H1 (cell line): ENCODE data around the gene CHPF. TPM values are rescaled to one million over a fixed set of nuclear protein-coding genes. Genes with fewer than 3 reads are reported as not detected.

Source experiments
- CTCF ChIA-PET: fragments of 300-600 bp; sonication (Branson Sonifier 250); formaldehyde crosslinking; loops from one replicate; lab custom pipeline; 2021; ENCODE audit not compliant: partially characterized antibody; lab: Charles Lee
- POLR2A ChIA-PET: fragments of 300-600 bp; sonication (Branson Sonifier 250); formaldehyde crosslinking; loops from one replicate; lab custom pipeline; 2021; ENCODE audit warnings: inconsistent platforms; ENCODE audit not compliant: partially characterized antibody; lab: Charles Lee
- DNase-seq, 2 experiments: peaks; one replicate each; pipeline versions ENCODE4 v3.0.0 to v3.0.0-alpha.2; 2010 to 2022; ENCODE audit warnings: low spot score in 2 of 2, low read depth in 1 of 2, mixed read lengths in 1 of 2
- FAIRE-seq: peaks from 2 replicates; lab custom pipeline; 2011; peaks lifted over from hg19 to GRCh38; lab: Jason Lieb, UNC
- H2AFZ ChIP-seq: 2 replicates; pipeline ENCODE4 v1.8.1; 2012; ENCODE audit warnings: low read length, inconsistent platforms
- H2AK5ac ChIP-seq: 2 replicates; pipeline ENCODE4 v1.6.1; 2013; ENCODE audit warnings: low read depth, low read length
- H2BK120ac ChIP-seq: replicated peaks from 2 replicates; pipeline ENCODE3; 2013; ENCODE audit warnings: low read depth, low read length, inconsistent platforms
- H2BK12ac ChIP-seq: 2 replicates; pipeline ENCODE4 v1.6.1; 2013; ENCODE audit warnings: low read depth, low read length
- H2BK15ac ChIP-seq: 2 replicates; pipeline ENCODE4 v1.6.1; 2013; ENCODE audit warnings: low read length
- H2BK20ac ChIP-seq: 2 replicates; pipeline ENCODE4 v1.6.1; 2013; ENCODE audit warnings: low read length
- H2BK5ac ChIP-seq: 2 replicates; pipeline ENCODE4 v1.6.1; 2013; ENCODE audit warnings: low read depth, low read length
- H3K14ac ChIP-seq: 2 replicates; pipeline ENCODE4 v1.6.1; 2013; ENCODE audit warnings: inconsistent platforms; ENCODE audit not compliant: insufficient read length
- H3K18ac ChIP-seq: 2 replicates; pipeline ENCODE4 v1.6.1; 2013; ENCODE audit warnings: low read length; ENCODE audit errors: extremely low read depth
- H3K23ac ChIP-seq: 2 replicates; pipeline ENCODE4 v1.6.1; 2013; ENCODE audit warnings: inconsistent platforms; ENCODE audit not compliant: insufficient read length
- H3K23me2 ChIP-seq: 2 replicates; pipeline ENCODE4 v1.6.1; 2013; ENCODE audit warnings: low read depth, low read length
- H3K27ac ChIP-seq: 2 replicates; pipeline ENCODE4 v1.6.1; 2011; ENCODE audit warnings: low read depth, low read length, inconsistent platforms
- H3K27me3 ChIP-seq, 4 experiments: replicated peaks in 1 of 4; 1 replicate in 1 of 4; 2 replicates in 3 of 4; pipeline versions ENCODE4 v1.6.1 to v1.8.1; 2011 to 2013; ENCODE audit warnings: low read length in 3 of 4, mild to moderate bottlenecking in 3 of 4, inconsistent platforms in 2 of 4, mixed read lengths in 2 of 4, moderate library complexity in 1 of 4; ENCODE audit not compliant: control insufficient read depth in 3 of 4, insufficient read depth in 3 of 4; ENCODE audit errors: extremely low read depth in 1 of 4
- H3K36me3 ChIP-seq, 4 experiments: 2 replicates each; pipeline versions ENCODE4 v1.6.1 to v1.8.1; 2011 to 2013; ENCODE audit warnings: mild to moderate bottlenecking in 4 of 4, low read length in 3 of 4, moderate library complexity in 2 of 4, control low read depth in 1 of 4, inconsistent platforms in 1 of 4; ENCODE audit not compliant: insufficient read depth in 4 of 4, control insufficient read depth in 2 of 4
- H3K4ac ChIP-seq: replicated peaks from 2 replicates; pipeline ENCODE3; 2013; ENCODE audit warnings: low read length, low read depth, mixed read lengths, inconsistent platforms; ENCODE audit not compliant: insufficient read length
- H3K4me1 ChIP-seq, 4 experiments: replicated peaks in 1 of 4; 1 replicate in 1 of 4; 2 replicates in 3 of 4; pipeline versions ENCODE4 v1.6.1 to v1.8.1; 2011 to 2013; ENCODE audit warnings: low read length in 3 of 4, inconsistent platforms in 2 of 4, mixed read lengths in 1 of 4; ENCODE audit not compliant: insufficient read depth in 4 of 4, control insufficient read depth in 3 of 4
- H3K4me2 ChIP-seq, 2 experiments: 2 replicates each; pipeline versions ENCODE4 v1.6.1 to v1.8.1; 2011 to 2013; ENCODE audit warnings: low read depth in 2 of 2, low read length in 2 of 2, control low read depth in 1 of 2, inconsistent platforms in 1 of 2, mild to moderate bottlenecking in 1 of 2; ENCODE audit not compliant: insufficient read depth in 1 of 2
- H3K4me3 ChIP-seq, 4 experiments: fragments of 200-600, 300-600 bp in 1 of 4; sonication (generic), shearing (Covaris generic), sonication (Bioruptor Twin) in 1 of 4; 2 replicates each; pipeline versions ENCODE4 v1.5.1 to v1.8.1; 2011 to 2016; ENCODE audit warnings: low read length in 4 of 4, low read depth in 3 of 4, control low read depth in 2 of 4, inconsistent platforms in 2 of 4, mild to moderate bottlenecking in 2 of 4, mixed read lengths in 1 of 4, moderate library complexity in 1 of 4; ENCODE audit not compliant: insufficient read depth in 2 of 4; ENCODE audit errors: extremely low read depth in 1 of 4
- H3K56ac ChIP-seq: replicated peaks from 2 replicates; pipeline ENCODE3; 2013; ENCODE audit warnings: low read depth, mild to moderate bottlenecking, mixed read lengths, low read length, inconsistent platforms; ENCODE audit not compliant: insufficient read length
- H3K79me1 ChIP-seq: 2 replicates; pipeline ENCODE4 v1.6.1; 2013; ENCODE audit warnings: low read depth, low read length, control low read depth
- H3K79me2 ChIP-seq, 2 experiments: 2 replicates each; pipeline versions ENCODE4 v1.6.1 to v1.8.1; 2012 to 2013; ENCODE audit warnings: low read length in 2 of 2, mild to moderate bottlenecking in 2 of 2, inconsistent platforms in 1 of 2; ENCODE audit not compliant: insufficient read depth in 2 of 2, control insufficient read depth in 1 of 2
- H3K9ac ChIP-seq, 4 experiments: replicated peaks in 1 of 4; 1 replicate in 1 of 4; 2 replicates in 3 of 4; pipeline versions ENCODE4 v1.6.1 to v1.8.1; 2011 to 2013; ENCODE audit warnings: low read depth in 3 of 4, low read length in 3 of 4, control low read depth in 2 of 4, mild to moderate bottlenecking in 2 of 4, moderate library complexity in 2 of 4, inconsistent platforms in 1 of 4; ENCODE audit errors: extremely low read depth in 1 of 4
- H3K9me3 ChIP-seq, 2 experiments: 2 replicates each; pipeline versions ENCODE4 v1.6.1 to v1.8.1; 2012 to 2013; ENCODE audit warnings: mild to moderate bottlenecking in 2 of 2, moderate library complexity in 2 of 2, control low read depth in 1 of 2, inconsistent platforms in 1 of 2, low read depth in 1 of 2, low read length in 1 of 2, mixed read lengths in 1 of 2; ENCODE audit not compliant: insufficient read depth in 2 of 2
- H4K20me1 ChIP-seq, 2 experiments: replicated peaks in 1 of 2; 2 replicates each; pipeline versions ENCODE3 to v1.8.1; 2011 to 2013; ENCODE audit warnings: inconsistent platforms in 2 of 2, low read length in 2 of 2, mild to moderate bottlenecking in 1 of 2; ENCODE audit not compliant: insufficient read depth in 2 of 2, control insufficient read depth in 1 of 2
- H4K5ac ChIP-seq: 2 replicates; pipeline ENCODE4 v1.6.1; 2013; ENCODE audit warnings: low read length, low read depth, mixed read lengths, inconsistent platforms; ENCODE audit not compliant: insufficient read length
- H4K8ac ChIP-seq: 2 replicates; pipeline ENCODE4 v1.8.0; 2013; ENCODE audit warnings: mild to moderate bottlenecking, moderate library complexity, low read length, inconsistent platforms; ENCODE audit not compliant: insufficient read depth; ENCODE audit errors: extremely low read depth
- H4K91ac ChIP-seq: replicated peaks from 2 replicates; pipeline ENCODE3; 2013; ENCODE audit warnings: low read length, mixed read lengths, inconsistent platforms; ENCODE audit not compliant: insufficient read length
- CREB1 ChIP-seq: IDR thresholded peaks from 2 replicates; pipeline ENCODE4 v1.6.1; 2012; ENCODE audit warnings: inconsistent platforms
- GTF2F1 ChIP-seq: IDR thresholded peaks from 2 replicates; pipeline ENCODE4 v1.6.1; 2012; ENCODE audit warnings: low read depth, low read length, improper control_type of control experiment, borderline replicate concordance
- KDM1A ChIP-seq: fragments of 200-600, 300-600 bp; sonication (generic); IDR thresholded peaks from 2 replicates; pipeline ENCODE4 v1.7.1; 2016; ENCODE audit warnings: mild to moderate bottlenecking, low read length, borderline replicate concordance
- NANOG ChIP-seq: IDR thresholded peaks from 2 replicates; pipeline ENCODE4 v1.6.1; 2011; ENCODE audit warnings: low read length, low read depth, mild to moderate bottlenecking, inconsistent platforms; ENCODE audit not compliant: insufficient read depth, poor library complexity, severe bottlenecking
- POLR2AphosphoS5 ChIP-seq: IDR thresholded peaks from 2 replicates; pipeline ENCODE4 v1.6.1; 2011; ENCODE audit warnings: low read depth, low read length
- RNF2 ChIP-seq: fragments of 200-900, 300-1000 bp; sonication (generic); IDR thresholded peaks from 2 replicates; pipeline ENCODE4 v1.7.1; 2016; ENCODE audit warnings: borderline replicate concordance, low read depth, mild to moderate bottlenecking, antibody characterized with exemption, low read length; ENCODE audit not compliant: poor library complexity, severe bottlenecking; ENCODE audit errors: missing control alignments
- RXRA ChIP-seq: IDR thresholded peaks from 2 replicates; pipeline ENCODE4 v1.6.1; 2011; ENCODE audit warnings: low read depth, mild to moderate bottlenecking, low read length, moderate library complexity; ENCODE audit not compliant: insufficient read depth
- TAF1 ChIP-seq: IDR thresholded peaks from 2 replicates; pipeline ENCODE4 v1.6.1; 2011; ENCODE audit warnings: mild to moderate bottlenecking, low read depth, low read length
- TCF12 ChIP-seq: IDR thresholded peaks from 2 replicates; pipeline ENCODE4 v1.6.1; 2011; ENCODE audit warnings: low read depth, mild to moderate bottlenecking, low read length
- ZNF274 ChIP-seq: IDR thresholded peaks from 2 replicates; pipeline ENCODE4 v1.7.0; 2012; ENCODE audit warnings: low read length, borderline replicate concordance; ENCODE audit errors: extremely low read depth
- WGBS, 2 experiments: shearing (Covaris generic) in 1 of 2; methylation state at CpG; one replicate each; pipeline versions ENCODE4 v1.1.6 to v1.1.7; 2013 to 2015; ENCODE audit warnings: low lambda C conversion rate in 2 of 2, mixed read lengths in 2 of 2, inconsistent platforms in 1 of 2, low coverage in 1 of 2, missing lambda C conversion rate in 1 of 2; ENCODE audit not compliant: insufficient replicate concordance in 2 of 2, insufficient coverage in 1 of 2, insufficient read length in 1 of 2; ENCODE audit errors: extremely low coverage in 1 of 2, missing lambda C conversion rate in 1 of 2; 5-methylcytosine and 5-hydroxymethylcytosine counted together
- polyA plus RNA-seq, 7 experiments: library from polyadenylated mRNA; depleted of rRNA in 3 of 7; stranded (reverse) in 5 of 7; unstranded in 2 of 7; fragments of >200 nt in 5 of 7; fragments of 200-250 nt in 2 of 7; gene quantifications; 1 replicate in 5 of 7; 2 replicates in 1 of 7; 4 replicates in 1 of 7; pipeline versions ENCODE4 v1.2.1 to v1.2.3, GENCODE V29; 2011 to 2013; ENCODE audit warnings: missing spikeins in 2 of 7, mixed read lengths in 2 of 7
- total RNA-seq: library from RNA; stranded (reverse); fragmentation: NEBNext Ultra II Directional; extraction: Animal tissue kit (Norgen Biotek cat#: 25700); gene quantifications from 2 replicates; pipeline ENCODE4 v1.2.1, GENCODE V29; 2021

The CHPF gene
- total and polyA plus RNA-seq, 2 of the 8 experiments (the other 6 are each of a cell fraction or from before 2014, with no cell fraction given) = 62.9 to 67.3 TPM

- H3K4me2 ChIP-seq = peak overlapping the region; percentile 56 to 68
- POLR2A ChIA-PET = interaction anchor here (0.8 to 18.6 kb wide), 6 partner anchors 8 to 743 kb away, joined by 3 to 293 read pairs (median 4); partner anchors contain the start of gene STK11IP
- H3K9ac ChIP-seq = no peak overlapping the region
- H3K23me2 ChIP-seq = peaks cover 4% of the 10 kb centered on the region; the same call in 1 of the 2 replicates
- no peaks in the 10 kb centered on the region; a peak in 1 of 7 replicates for H3K27me3 ChIP-seq
- H2BK120ac ChIP-seq = peak overlapping the region; percentile 25
- peak overlapping the region; percentile 66; the same call in 1 of the 2 replicates for H2BK20ac ChIP-seq
- H4K91ac ChIP-seq = peak overlapping the region; percentile 88
- H3K36me3 ChIP-seq = no peaks in the 10 kb centered on the region
- H4K20me1 ChIP-seq = no peaks in the 10 kb centered on the region
- H3K23ac ChIP-seq = no peak overlapping the region
- peaks cover 7 to 26% (median 21%) of the 10 kb centered on the region in 4 experiments for H3K4me1 ChIP-seq
- H2AK5ac ChIP-seq = no peak overlapping the region
- H3K79me2 ChIP-seq = no peaks in the 10 kb centered on the region
- no peaks in the 10 kb centered on the region for H3K9me3 ChIP-seq
- CTCF ChIA-PET = interaction anchor here (0.8 to 4.3 kb wide), 13 partner anchors 8 to 117 kb away, joined by 3 to 64 read pairs (median 6); partner anchors contain the start of gene STK11IP
- 40% methylated on average over 15 of the region's 15 CpGs; no CpG with 5 or more reads in 1 of the 2 experiments for WGBS, 2 experiments
- peak overlapping the region; percentile 82; the same call in 1 of the 2 replicates for H2BK5ac ChIP-seq
- no peak overlapping the region for H3K27ac ChIP-seq
- peak overlapping the region; percentile 98 for H3K18ac ChIP-seq
- H2BK12ac ChIP-seq = peak overlapping the region; percentile 88; the same call in 1 of the 2 replicates
- peak overlapping the region; percentile 66; the same call in 1 of the 2 replicates for H2BK15ac ChIP-seq
- H4K5ac ChIP-seq = peak overlapping the region; percentile 6
- peak overlapping the region in 1 of 4 experiments; percentile 40; a peak in 2 of 8 replicates for H3K4me3 ChIP-seq
- no peaks in the 10 kb centered on the region for H3K79me1 ChIP-seq
- peak overlapping the region; percentile 100 for H2AFZ ChIP-seq
- FAIRE-seq (peak; percentile 63), DNase-seq (peak in 1 of 2 experiments; percentile 78)
- peak overlapping the region; percentile 21 for H3K14ac ChIP-seq
- H3K56ac ChIP-seq = peak overlapping the region; percentile 3
- H3K4ac ChIP-seq = peak overlapping the region; percentile 36
- H4K8ac ChIP-seq = peak overlapping the region; percentile 71; the same call in 1 of the 2 replicates
- TF ChIP-seq RXRA (no peak), GTF2F1 (no peak), TCF12 (no peak), ZNF274 (no peak), RNF2 (no peak), POLR2AphosphoS5 (no peak), NANOG (no peak), TAF1 (0 out of 2 replicates have a peak, but pooled peaks have one; percentile 32), KDM1A (no peak; the same call in 1 of the 2 replicates), CREB1 (peak; percentile 64)
Measured at GRCh38 chr2:219576505-219577388, 33.1 kb upstream of the CHPF start.
